ENCODE results near the gene ADIG.

ADIG gene

GRCh38 chr20:38569747-38570525, 11.1 kb upstream of the ADIG start:
- DNase-seq (ENCODE audit: extremely low read depth, low read depth), result no peak
- TF ChIP-seq CTCF (IDR thresholded peaks at IDR 0.05; ENCODE audit: low read depth, low read length), result no peak

GRCh38 chr20:38573413-38573812, 7.6 kb upstream of the ADIG start:
- DNase-seq (ENCODE audit: extremely low read depth, low read depth), result no peak
- no peak for TF ChIP-seq CTCF (IDR thresholded peaks at IDR 0.05; ENCODE audit: low read depth, low read length)

- no peak for DNase-seq (ENCODE audit: extremely low read depth, low read depth)
Measured at GRCh38 chr20:38579219-38579910, 1.6 kb upstream of the ADIG start.

GRCh38 chr20:38579921-38580320, 1.1 kb upstream of the ADIG start:
- DNase-seq (ENCODE audit: extremely low read depth, low read depth), result no peak
- no peak for TF ChIP-seq CTCF (IDR thresholded peaks at IDR 0.05; ENCODE audit: low read depth, low read length)

More at GRCh38 chr20:38579219-38579910, 1.6 kb upstream of the ADIG start:
- no peak for TF ChIP-seq CTCF (IDR thresholded peaks at IDR 0.05; ENCODE audit: low read depth, low read length)

GRCh38 chr20:38581830-38582358, 897 bp downstream of the ADIG start:
- DNase-seq (ENCODE audit: extremely low read depth, low read depth), result no peak
- TF ChIP-seq CTCF (IDR thresholded peaks at IDR 0.05; ENCODE audit: low read depth, low read length), result no peak

GRCh38 chr20:38583306-38583705, 2.3 kb downstream of the ADIG start:
- DNase-seq (ENCODE audit: extremely low read depth, low read depth), result no peak
- no peak for TF ChIP-seq CTCF (IDR thresholded peaks at IDR 0.05; ENCODE audit: low read depth, low read length)
